Right lobe of liver (tissue), 6 donors: ENCODE data around the gene HACD3. TPM values are rescaled to one million over a fixed set of nuclear protein-coding genes. Genes with fewer than 3 reads are reported as not detected.

ENCODE experiments used
- ATAC-seq, 4 donors: fragments of 200-7000 bp; cut with Tn5 transposase; one replicate each; pipeline ENCODE4 v1.9.1; 2020; ENCODE audit warnings: mild to moderate bottlenecking in 4 of 4, moderate library complexity in 4 of 4
- DNase-seq, 3 donors: peaks; one replicate each; pipeline ENCODE4 v3.0.0-alpha.2; 2020
- H3K27ac ChIP-seq, 3 donors: fragments of 200-600 bp; one replicate each; pipeline ENCODE4 v1.8.0; 2022
- H3K27me3 ChIP-seq, 2 donors: fragments of 200-600 bp; one replicate each; pipeline ENCODE4 v1.8.0; 2022
- H3K36me3 ChIP-seq, 4 donors: fragments of 200-600 bp; sonication (generic) in 1 of 4; one replicate each; pipeline versions ENCODE4 v1.5.1 to v1.8.0; 2017 to 2022; ENCODE audit warnings: control low read depth in 1 of 4
- H3K4me1 ChIP-seq, 4 donors: fragments of 200-600 bp; sonication (generic) in 1 of 4; one replicate each; pipeline versions ENCODE4 v1.5.1 to v1.8.0; 2017 to 2022; ENCODE audit warnings: control low read depth in 1 of 4
- H3K4me3 ChIP-seq, 3 donors: fragments of 200-600 bp; one replicate each; pipeline ENCODE4 v1.8.0; 2022
- H3K9me3 ChIP-seq, 4 donors: fragments of 200-600 bp; sonication (generic) in 1 of 4; one replicate each; pipeline versions ENCODE4 v1.5.1 to v1.8.0; 2017 to 2022; ENCODE audit warnings: control low read depth in 1 of 4
- POLR2A ChIP-seq: fragments of 450-650 bp; IDR thresholded peaks from one replicate; pipeline ENCODE4 v1.6.1; 2017; ENCODE audit warnings: antibody characterized with exemption, mild to moderate bottlenecking
- WGBS: methylation state at CpG from one replicate; pipeline ENCODE4 v1.1.6; 2018; ENCODE audit warnings: low coverage, low lambda C conversion rate; ENCODE audit not compliant: insufficient coverage; ENCODE audit errors: missing lambda C conversion rate; 5-methylcytosine and 5-hydroxymethylcytosine counted together
- intact Hi-C, 2 donors: fragments of 100-400 bp; cut with DNase I; formaldehyde crosslinking; loops; one replicate each; pipeline versions ENCODE4 v1.11.2 to v1.14.1; 2022
- total RNA-seq, 6 experiments: library from RNA; depleted of rRNA in 2 of 6; stranded (reverse); fragments of >200 nt in 2 of 6; fragmentation: NEBNext Ultra II Directional in 3 of 6; extraction: Animal tissue kit (Norgen Biotek cat#: 25700) in 3 of 6; gene quantifications; one replicate each; pipeline versions ENCODE4 v1.1.0 to v1.2.4, GENCODE V29; 2016 to 2023
- TF ChIP-seq, protein P1 (sequence below), 4 donors: fragments of 200-600 bp in 3 of 4; fragments of 450-650 bp in 1 of 4; IDR thresholded peaks; one replicate each; pipeline versions ENCODE4 v1.5.1 to v1.8.0; 2016 to 2022; ENCODE audit warnings: antibody characterized with exemption in 4 of 4, mild to moderate bottlenecking in 2 of 4
- donor health status: DM: no; HTN: yes; CAD: no.
- donor health status: DM: no; HTN: no; CAD: no.
- donor health status: DM: no; HTN: no; CAD: no.
- donor health status: DM: no; HTN: yes; CAD: no.
- donor health status: DM: no; HTN: yes; CAD: no.

HACD3 gene
- total RNA-seq, 6 experiments from 2014 or later, result 48.7 to 73.9 (median 61.7) TPM

DNA sequence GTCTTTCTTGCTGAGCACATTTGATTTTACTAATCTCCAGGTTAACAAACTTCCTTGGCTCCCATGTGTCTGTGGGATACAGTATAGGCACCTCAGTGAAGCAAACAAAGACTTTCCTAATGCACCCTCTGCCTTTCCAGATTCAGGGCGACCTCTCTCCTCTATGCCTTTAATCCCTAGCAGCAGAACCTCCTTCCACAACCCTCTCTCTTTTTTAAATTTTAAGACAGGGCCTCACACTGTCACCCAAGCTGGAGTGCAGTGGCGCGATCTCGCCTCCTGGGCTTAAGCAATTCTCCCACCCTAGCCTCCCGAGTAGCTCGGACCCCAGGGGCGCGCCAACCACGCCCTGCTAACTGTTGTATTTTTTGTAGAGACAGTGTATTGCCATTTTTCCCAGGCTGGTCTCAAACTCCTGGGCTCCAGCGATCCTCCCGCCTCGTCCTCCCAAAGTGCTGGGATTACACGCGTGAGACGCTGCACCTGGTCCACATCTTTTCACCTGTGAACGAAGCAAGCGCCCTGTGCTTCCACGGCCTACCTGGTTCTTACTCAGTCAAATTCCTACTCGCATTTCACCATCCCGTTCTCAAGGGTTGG is 1.7 kb upstream of the HACD3 start:
- no peak for ATAC-seq
- Histone ChIP-seq H3K9me3 (no peaks in the 10 kb centered on the region), H3K27me3 (no peaks in the 10 kb centered on the region), H3K27ac (no peak overlapping the region), H3K4me1 (peaks cover 0 to 19% (median 4%) of the 10 kb centered on the region in 4 donors), H3K36me3 (no peaks in the 10 kb centered on the region), H3K4me3 (no peak overlapping the region)
- intact Hi-C loops, result no loop called here
- TF ChIP-seq POLR2A, result no peak
- TF ChIP-seq, protein P1, sequence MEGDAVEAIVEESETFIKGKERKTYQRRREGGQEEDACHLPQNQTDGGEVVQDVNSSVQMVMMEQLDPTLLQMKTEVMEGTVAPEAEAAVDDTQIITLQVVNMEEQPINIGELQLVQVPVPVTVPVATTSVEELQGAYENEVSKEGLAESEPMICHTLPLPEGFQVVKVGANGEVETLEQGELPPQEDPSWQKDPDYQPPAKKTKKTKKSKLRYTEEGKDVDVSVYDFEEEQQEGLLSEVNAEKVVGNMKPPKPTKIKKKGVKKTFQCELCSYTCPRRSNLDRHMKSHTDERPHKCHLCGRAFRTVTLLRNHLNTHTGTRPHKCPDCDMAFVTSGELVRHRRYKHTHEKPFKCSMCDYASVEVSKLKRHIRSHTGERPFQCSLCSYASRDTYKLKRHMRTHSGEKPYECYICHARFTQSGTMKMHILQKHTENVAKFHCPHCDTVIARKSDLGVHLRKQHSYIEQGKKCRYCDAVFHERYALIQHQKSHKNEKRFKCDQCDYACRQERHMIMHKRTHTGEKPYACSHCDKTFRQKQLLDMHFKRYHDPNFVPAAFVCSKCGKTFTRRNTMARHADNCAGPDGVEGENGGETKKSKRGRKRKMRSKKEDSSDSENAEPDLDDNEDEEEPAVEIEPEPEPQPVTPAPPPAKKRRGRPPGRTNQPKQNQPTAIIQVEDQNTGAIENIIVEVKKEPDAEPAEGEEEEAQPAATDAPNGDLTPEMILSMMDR (IDR thresholded peaks at IDR 0.05), result no peak
- 94% methylated on average over 17 of the region's 20 CpGs for WGBS
- DNase-seq, result no peak

DNA sequence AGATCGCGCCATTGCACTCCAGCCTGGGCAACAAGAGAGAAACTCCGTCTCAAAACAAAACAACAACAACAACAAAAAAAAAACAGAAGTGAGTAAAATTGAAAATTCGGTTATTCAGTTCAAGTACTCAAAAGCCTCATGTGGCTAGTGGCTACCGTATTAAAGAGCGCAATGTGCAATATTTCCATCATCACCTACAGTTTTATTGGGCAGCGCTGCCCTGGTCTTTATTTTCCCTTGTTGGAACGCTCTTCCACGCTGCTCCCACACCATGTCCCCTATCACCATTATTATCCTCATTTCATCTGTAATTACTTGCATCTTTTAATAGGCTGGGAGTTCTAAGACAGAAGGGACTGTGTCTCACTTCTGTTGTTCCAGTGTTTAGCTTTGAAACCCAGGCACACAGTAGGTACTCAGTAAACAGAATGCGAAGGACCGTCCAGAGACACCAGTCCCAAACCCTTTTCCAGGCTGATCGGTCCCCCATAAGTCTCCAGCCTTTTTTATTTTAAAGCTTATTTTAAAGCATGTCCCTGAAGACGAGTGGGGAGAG is 423 bp upstream of the HACD3 start:
- ATAC-seq (no peak), DNase-seq (no peak)
- Histone ChIP-seq H3K27ac (peak overlapping the region in 1 of 3 donors; percentile 41), H3K4me3 (peak overlapping the region; percentile 75 to 86 (median 81)), H3K36me3 (no peaks in the 10 kb centered on the region), H3K9me3 (no peaks in the 10 kb centered on the region), H3K27me3 (no peaks in the 10 kb centered on the region), H3K4me1 (peaks cover 0 to 24% (median 10%) of the 10 kb centered on the region in 4 donors)
- 49% methylated on average over 13 of the region's 13 CpGs for WGBS
- TF ChIP-seq POLR2A, result no peak
- TF ChIP-seq, protein P1 (IDR thresholded peaks at IDR 0.05), result no peak
- intact Hi-C loops, result no loop called here

DNA sequence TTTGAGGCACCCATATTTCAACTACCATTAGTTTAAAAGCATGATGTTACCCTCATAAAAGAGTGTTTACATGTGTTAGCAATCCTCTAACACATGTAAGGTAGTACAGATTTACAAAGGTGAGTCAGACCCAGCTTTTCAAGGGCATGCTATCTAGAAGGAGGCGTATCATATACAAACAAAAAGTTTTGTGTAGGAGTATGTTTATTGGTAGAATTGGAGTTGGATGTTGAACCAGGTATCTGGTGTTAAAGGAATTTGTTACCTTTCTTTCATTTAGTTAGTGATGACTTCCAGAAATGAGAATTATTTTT is 2.4 kb downstream of the HACD3 start:
- DNase-seq (no peak), ATAC-seq (peak in 1 of 4 donors; percentile 57)
- 5% methylated on average over 1 of the region's 1 CpG for WGBS
- no peak overlapping the region for H3K4me3 ChIP-seq
- peaks cover 0 to 24% (median 10%) of the 10 kb centered on the region in 4 donors for H3K4me1 ChIP-seq
- TF ChIP-seq POLR2A, result no peak
- TF ChIP-seq, protein P1 (IDR thresholded peaks at IDR 0.05), result no peak
- H3K9me3 ChIP-seq, result no peaks in the 10 kb centered on the region
- no peaks in the 10 kb centered on the region for H3K36me3 ChIP-seq
- intact Hi-C loops, result no loop called here
- no peaks in the 10 kb centered on the region for H3K27me3 ChIP-seq
- H3K27ac ChIP-seq, result peak overlapping the region in 1 of 3 donors; percentile 72

DNA sequence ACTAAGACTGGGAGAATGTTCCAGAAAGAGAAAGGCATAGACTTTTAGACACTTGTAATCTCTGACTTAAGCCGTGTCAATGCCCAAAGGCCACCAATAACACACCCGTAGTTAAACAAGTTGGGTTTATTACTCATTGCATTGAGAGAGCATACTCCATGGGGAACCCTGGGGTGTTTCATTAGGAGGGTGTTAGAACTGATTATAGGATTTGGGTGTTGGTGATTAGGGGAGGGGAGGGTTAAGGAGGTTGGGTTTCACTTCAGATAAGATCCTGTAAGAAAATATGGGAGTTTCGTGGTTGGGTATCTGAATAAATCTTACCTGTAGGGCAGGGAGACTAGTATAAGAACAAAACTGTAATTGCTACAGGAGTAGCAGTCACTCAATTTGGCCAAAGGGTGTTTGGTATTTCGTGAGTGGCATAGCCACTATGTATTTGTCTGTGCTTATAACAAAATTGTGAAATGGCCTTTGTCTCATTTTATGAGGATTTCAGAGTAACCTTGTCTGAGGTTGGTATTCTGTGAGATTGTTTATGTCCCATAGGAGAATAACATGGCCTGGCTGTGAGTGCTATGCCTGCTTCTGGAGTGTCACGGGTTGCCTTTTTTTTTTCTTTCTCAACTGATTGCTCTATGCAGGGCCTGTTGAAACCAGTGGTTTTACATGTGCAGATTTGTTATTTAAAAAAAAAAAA is 2.9 kb downstream of the HACD3 start:
- no peak overlapping the region for H3K4me3 ChIP-seq
- WGBS, result 66% methylated on average over 5 of the region's 5 CpGs

More for the DNA sequence above, 2.9 kb downstream of the HACD3 start:
- intact Hi-C loops, result no loop called here
- H3K9me3 ChIP-seq, result no peaks in the 10 kb centered on the region
- ATAC-seq (peak in 1 of 4 donors; percentile 1), DNase-seq (no peak)
- H3K27ac ChIP-seq, result peak overlapping the region in 1 of 3 donors; percentile 23
- H3K36me3 ChIP-seq, result no peaks in the 10 kb centered on the region
- no peaks in the 10 kb centered on the region for H3K27me3 ChIP-seq
- no peak for TF ChIP-seq POLR2A
- TF ChIP-seq, protein P1 (IDR thresholded peaks at IDR 0.05), result no peak
- peaks cover 0 to 24% (median 10%) of the 10 kb centered on the region in 4 donors for H3K4me1 ChIP-seq
